ENCODE results near the gene SLCO4A1.

- no peak for TF ChIP-seq CTCF (optimal IDR thresholded peaks at IDR 0.05 in 1 of 3, IDR thresholded peaks at IDR 0.05 in 1 of 3, conservative IDR thresholded peaks at IDR 0.05 in 1 of 3; ENCODE audit: extremely low read depth in 1 of 3, insufficient read depth in 2 of 3, low read length in 3 of 3)
- TF ChIP-seq EZH2 (IDR thresholded peaks at IDR 0.05; ENCODE audit: low read length), result no peak
Measured at GRCh38 chr20:62696989-62697388, 54.7 kb downstream of the SLCO4A1 start.
